Nephron progenitor cell (in vitro differentiated cells): ENCODE results near the gene C10orf143.
"Not testable (repeated sequence)": the region's sequence is repeated elsewhere in the genome, so short reads cannot be mapped to it uniquely, and the experiment has no call there.

Source experiments
- DNase-seq: peaks from one replicate; pipeline ENCODE4 v3.0.0; 2021
- H3K27ac Mint-ChIP-seq: 2 replicates; pipeline ENCODE4 v1.8.0; 2021; ENCODE audit warnings: mild to moderate bottlenecking, moderate library complexity, mixed read lengths
- H3K27me3 Mint-ChIP-seq: 2 replicates; pipeline ENCODE4 v1.8.0; 2021; ENCODE audit warnings: mild to moderate bottlenecking, low read depth, mixed read lengths; ENCODE audit not compliant: poor library complexity
- H3K36me3 Mint-ChIP-seq: 2 replicates; pipeline ENCODE4 v1.8.0; 2021; ENCODE audit warnings: low read depth, mixed read lengths
- H3K4me1 Mint-ChIP-seq: 2 replicates; pipeline ENCODE4 v1.8.0; 2021; ENCODE audit warnings: mixed read lengths
- H3K4me3 Mint-ChIP-seq: 2 replicates; pipeline ENCODE4 v1.8.0; 2021; ENCODE audit warnings: mild to moderate bottlenecking, moderate library complexity, mixed read lengths
- H3K9me3 Mint-ChIP-seq: 2 replicates; pipeline ENCODE4 v1.8.0; 2021; ENCODE audit warnings: mild to moderate bottlenecking, moderate library complexity, mixed read lengths
- CTCF ChIP-seq: fragments of 200-600 bp; sonication (generic); IDR thresholded peaks from 2 replicates; pipeline ENCODE4 v1.5.0; 2021; ENCODE audit warnings: antibody characterized with exemption

Gene C10orf143

GRCh38 chr10:130121486-130122079, 11.0 kb upstream of the C10orf143 start:
- Mint-ChIP-seq H3K27me3 (peaks cover 19% of the 10 kb centered on the region), H3K27ac (no peak overlapping the region), H3K36me3 (peaks cover 9% of the 10 kb centered on the region), H3K4me3 (no peak overlapping the region), H3K4me1 (no peaks in the 10 kb centered on the region), H3K9me3 (peaks cover 31% of the 10 kb centered on the region)
- DNase-seq, result no peak
- TF ChIP-seq CTCF, result no peak

GRCh38 chr10:130117535-130117934, 6.9 kb upstream of the C10orf143 start:
- peaks cover 12% of the 10 kb centered on the region for H3K27me3 Mint-ChIP-seq
- not testable (repeated sequence) for H3K4me3 Mint-ChIP-seq, H3K4me1 Mint-ChIP-seq, DNase-seq, H3K27ac Mint-ChIP-seq
- H3K36me3 Mint-ChIP-seq, result peaks cover 25% of the 10 kb centered on the region
- H3K9me3 Mint-ChIP-seq, result peaks cover 61% of the 10 kb centered on the region

GRCh38 chr10:130116942-130117341, 6.3 kb upstream of the C10orf143 start:
- H3K9me3 Mint-ChIP-seq, result peaks cover 67% of the 10 kb centered on the region

GRCh38 chr10:130112821-130113220, 2.2 kb upstream of the C10orf143 start:
- H3K9me3 Mint-ChIP-seq, result peaks cover 52% of the 10 kb centered on the region
- H3K4me3 Mint-ChIP-seq, result no peak overlapping the region
- H3K27ac Mint-ChIP-seq, result no peak overlapping the region
- H3K4me1 Mint-ChIP-seq, result peaks cover 25% of the 10 kb centered on the region
- no peak for DNase-seq
- peaks cover 33% of the 10 kb centered on the region for H3K36me3 Mint-ChIP-seq
- TF ChIP-seq CTCF, result no peak
- H3K27me3 Mint-ChIP-seq, result peaks cover 7% of the 10 kb centered on the region

More at GRCh38 chr10:130116942-130117341, 6.3 kb upstream of the C10orf143 start:
- not testable (repeated sequence) for DNase-seq, H3K4me3 Mint-ChIP-seq, H3K4me1 Mint-ChIP-seq, H3K27ac Mint-ChIP-seq
- Mint-ChIP-seq H3K36me3 (peaks cover 30% of the 10 kb centered on the region), H3K27me3 (peaks cover 12% of the 10 kb centered on the region)

GRCh38 chr10:130111852-130112180, 1.2 kb upstream of the C10orf143 start:
- H3K27me3 Mint-ChIP-seq, result peaks cover 7% of the 10 kb centered on the region
- H3K4me1 Mint-ChIP-seq, result peaks cover 25% of the 10 kb centered on the region
- H3K4me3 Mint-ChIP-seq, result peak overlapping the region; percentile 95
- H3K9me3 Mint-ChIP-seq, result peaks cover 44% of the 10 kb centered on the region
- peaks cover 31% of the 10 kb centered on the region for H3K36me3 Mint-ChIP-seq
- no peak for DNase-seq
- no peak for TF ChIP-seq CTCF
- no peak overlapping the region for H3K27ac Mint-ChIP-seq

GRCh38 chr10:130111113-130111851, 652 bp upstream of the C10orf143 start:
- no peak for TF ChIP-seq CTCF
- peak; percentile 90 for DNase-seq
- peak overlapping the region; percentile 96 for H3K27ac Mint-ChIP-seq
- H3K4me3 Mint-ChIP-seq, result peak overlapping the region; percentile 95
- H3K4me1 Mint-ChIP-seq, result peaks cover 26% of the 10 kb centered on the region
- H3K36me3 Mint-ChIP-seq, result peaks cover 33% of the 10 kb centered on the region
- peaks cover 7% of the 10 kb centered on the region for H3K27me3 Mint-ChIP-seq
- peaks cover 39% of the 10 kb centered on the region for H3K9me3 Mint-ChIP-seq

GRCh38 chr10:130109796-130110245, 809 bp downstream of the C10orf143 start:
- Mint-ChIP-seq H3K4me3 (peak overlapping the region; percentile 95), H3K9me3 (peaks cover 25% of the 10 kb centered on the region), H3K27ac (peak overlapping the region; percentile 80), H3K4me1 (peaks cover 31% of the 10 kb centered on the region), H3K27me3 (peaks cover 7% of the 10 kb centered on the region), H3K36me3 (peaks cover 32% of the 10 kb centered on the region)
- TF ChIP-seq CTCF, result peak; percentile 89
- DNase-seq, result peak; percentile 79
